IMR-90 (cell line): Measurements from ENCODE around the gene RETN. TPM values are rescaled to one million over a fixed set of nuclear protein-coding genes. Genes with fewer than 3 reads are reported as not detected.

Experiments
- ATAC-seq: fragments of 200-7000 bp; cut with Tn5 transposase; 2 replicates; pipeline ENCODE4 v1.9.1; 2020; ENCODE audit warnings: low read depth, mild to moderate bottlenecking, moderate library complexity
- BruUV-seq: library from RNA; stranded (reverse); fragments of 400-500 nt; replicated peaks from 2 replicates; lab custom pipeline; 2021; lab: Mats Ljungman, UMichigan
- CTCF ChIA-PET: fragments of 300-600 bp; formaldehyde crosslinking; extraction: SDS; loops from one replicate; lab custom pipeline; 2021; ENCODE audit warnings: antibody characterized with exemption; lab: Yijun Ruan, JAX
- POLR2A ChIA-PET: fragments of 300-600 bp; sonication (Branson Sonifier 250); formaldehyde crosslinking; loops from one replicate; lab custom pipeline; 2022; ENCODE audit warnings: antibody characterized with exemption; ENCODE audit not compliant: unreplicated experiment; lab: Charles Lee
- DNase-seq: peaks from one replicate; pipeline ENCODE4 v3.0.0; 2013
- H2AFZ ChIP-seq: replicated peaks from 2 replicates; pipeline ENCODE3; 2013; ENCODE audit warnings: low read length, mild to moderate bottlenecking; ENCODE audit not compliant: poor library complexity
- H2AK5ac ChIP-seq: 2 replicates; pipeline ENCODE4 v1.6.1; 2013; ENCODE audit warnings: low read depth, low read length, inconsistent platforms
- H2AK9ac ChIP-seq: replicated peaks from 2 replicates; pipeline ENCODE3; 2013; ENCODE audit warnings: mild to moderate bottlenecking, low read depth, low read length, moderate library complexity; ENCODE audit not compliant: poor library complexity
- H2BK120ac ChIP-seq: 2 replicates; pipeline ENCODE4 v1.6.1; 2013; ENCODE audit warnings: low read depth, low read length, inconsistent platforms
- H2BK15ac ChIP-seq: 3 replicates; pipeline ENCODE4 v1.6.1; 2013; ENCODE audit warnings: low read depth, low read length, inconsistent platforms
- H2BK20ac ChIP-seq: 2 replicates; pipeline ENCODE4 v1.6.1; 2013; ENCODE audit warnings: low read depth, mild to moderate bottlenecking, inconsistent platforms, low read length, moderate library complexity
- H2BK5ac ChIP-seq: 2 replicates; pipeline ENCODE4 v1.6.1; 2013; ENCODE audit warnings: mild to moderate bottlenecking, low read depth, low read length, inconsistent platforms; ENCODE audit not compliant: poor library complexity, severe bottlenecking
- H3K14ac ChIP-seq: replicated peaks from 2 replicates; pipeline ENCODE4 v1.6.1; 2013; ENCODE audit warnings: low read depth, low read length, inconsistent platforms
- H3K18ac ChIP-seq: 2 replicates; pipeline ENCODE4 v1.6.1; 2013; ENCODE audit warnings: low read depth, low read length, control low read depth
- H3K23ac ChIP-seq: 2 replicates; pipeline ENCODE4 v1.6.1; 2013; ENCODE audit warnings: low read depth, low read length, inconsistent platforms
- H3K27ac ChIP-seq: 2 replicates; pipeline ENCODE4 v1.5.1; 2013; ENCODE audit warnings: mild to moderate bottlenecking, control low read depth, low read length; ENCODE audit not compliant: insufficient read depth
- H3K27me3 ChIP-seq: 2 replicates; pipeline ENCODE4 v1.6.1; 2013; ENCODE audit warnings: low read length; ENCODE audit not compliant: control insufficient read depth, insufficient read depth
- H3K36me3 ChIP-seq: 2 replicates; pipeline ENCODE4 v1.6.1; 2013; ENCODE audit warnings: low read length, mixed read lengths; ENCODE audit not compliant: control insufficient read depth, insufficient read depth
- H3K4ac ChIP-seq: 2 replicates; pipeline ENCODE4 v1.6.1; 2013; ENCODE audit warnings: low read depth, low read length, inconsistent platforms
- H3K4me1 ChIP-seq: 2 replicates; pipeline ENCODE4 v1.6.1; 2013; ENCODE audit warnings: low read length, mixed read lengths; ENCODE audit not compliant: control insufficient read depth, insufficient read depth
- H3K4me2 ChIP-seq: 2 replicates; pipeline ENCODE4 v1.6.1; 2013; ENCODE audit warnings: low read depth, mild to moderate bottlenecking, control low read depth, low read length, moderate library complexity
- H3K4me3 ChIP-seq: 2 replicates; pipeline ENCODE4 v1.5.1; 2013; ENCODE audit warnings: low read depth, mild to moderate bottlenecking, control low read depth, low read length, moderate library complexity; ENCODE audit not compliant: insufficient read depth
- H3K56ac ChIP-seq: 2 replicates; pipeline ENCODE4 v1.6.1; 2013; ENCODE audit warnings: low read length, inconsistent platforms; ENCODE audit not compliant: insufficient read depth; ENCODE audit errors: extremely low read depth
- H3K79me1 ChIP-seq, 2 experiments: 2 replicates each; pipeline ENCODE4 v1.6.1; 2013; ENCODE audit warnings: low read length in 2 of 2, inconsistent platforms in 1 of 2, low read depth in 1 of 2
- H3K9ac ChIP-seq: 2 replicates; pipeline ENCODE4 v1.6.1; 2013; ENCODE audit warnings: low read depth, low read length, control low read depth
- H3K9me1 ChIP-seq: 2 replicates; pipeline ENCODE4 v1.6.1; 2013; ENCODE audit warnings: low read length, inconsistent platforms; ENCODE audit not compliant: insufficient read depth
- H3K9me3 ChIP-seq: 2 replicates; pipeline ENCODE4 v1.6.1; 2013; ENCODE audit warnings: low read length; ENCODE audit not compliant: control insufficient read depth, insufficient read depth
- H4K20me1 ChIP-seq: 2 replicates; pipeline ENCODE4 v1.6.1; 2013; ENCODE audit warnings: low read length, inconsistent platforms; ENCODE audit not compliant: insufficient read depth
- H4K5ac ChIP-seq: 2 replicates; pipeline ENCODE4 v1.6.1; 2013; ENCODE audit warnings: mild to moderate bottlenecking, low read depth, low read length, control low read depth
- H4K8ac ChIP-seq, 2 experiments: 2 replicates each; pipeline ENCODE4 v1.6.1; 2013; ENCODE audit warnings: low read depth in 2 of 2, low read length in 2 of 2, control low read depth in 1 of 2, inconsistent platforms in 1 of 2
- H4K91ac ChIP-seq: 2 replicates; pipeline ENCODE4 v1.6.1; 2013; ENCODE audit warnings: low read depth, low read length, inconsistent platforms; ENCODE audit not compliant: insufficient read depth
- BHLHE40 ChIP-seq: fragments of 150-350 bp; IDR thresholded peaks from 2 replicates; pipeline ENCODE4 v1.6.1; 2016; ENCODE audit warnings: mild to moderate bottlenecking, low read depth, low read length
- CEBPB ChIP-seq: IDR thresholded peaks from 2 replicates; pipeline ENCODE4 v1.6.1; 2012; ENCODE audit warnings: low read depth, low read length, improper control_type of control experiment
- CHD1 ChIP-seq: IDR thresholded peaks from 2 replicates; pipeline ENCODE4 v1.6.1; 2012; ENCODE audit warnings: low read depth, low read length, improper control_type of control experiment
- CTCF ChIP-seq: conservative IDR thresholded peaks from 2 replicates; pipeline ENCODE4 v1.5.1; 2012; ENCODE audit warnings: mild to moderate bottlenecking, low read depth, low read length, improper control_type of control experiment
- FOS ChIP-seq: fragments of 150-350 bp; IDR thresholded peaks from 2 replicates; pipeline ENCODE4 v1.6.1; 2016; ENCODE audit warnings: low read depth, low read length
- MAFK ChIP-seq: IDR thresholded peaks from 2 replicates; pipeline ENCODE4 v1.6.1; 2012; ENCODE audit warnings: low read depth, low read length, improper control_type of control experiment
- MAZ ChIP-seq: IDR thresholded peaks from 2 replicates; pipeline ENCODE4 v1.6.1; 2012; ENCODE audit warnings: low read depth, mild to moderate bottlenecking, low read length, improper control_type of control experiment, moderate library complexity, borderline replicate concordance
- MXI1 ChIP-seq: IDR thresholded peaks from 2 replicates; pipeline ENCODE4 v1.6.1; 2012; ENCODE audit warnings: low read depth, mild to moderate bottlenecking, low read length, moderate library complexity, borderline replicate concordance
- NFE2L2 ChIP-seq: fragments of 150-350 bp; IDR thresholded peaks from 2 replicates; pipeline ENCODE4 v1.6.1; 2016; ENCODE audit warnings: low read depth, mild to moderate bottlenecking, low read length
- POLR2A ChIP-seq: IDR thresholded peaks from 2 replicates; pipeline ENCODE4 v1.6.1; 2012; ENCODE audit warnings: mild to moderate bottlenecking, low read depth, low read length
- RAD21 ChIP-seq: IDR thresholded peaks from 2 replicates; pipeline ENCODE4 v1.6.1; 2012; ENCODE audit warnings: low read length, improper control_type of control experiment
- RCOR1 ChIP-seq: IDR thresholded peaks from 2 replicates; pipeline ENCODE4 v1.6.1; 2012; ENCODE audit warnings: mild to moderate bottlenecking, low read length, improper control_type of control experiment; ENCODE audit not compliant: insufficient replicate concordance
- RFX5 ChIP-seq: IDR thresholded peaks from 2 replicates; pipeline ENCODE4 v1.8.0; 2012; ENCODE audit warnings: low read depth, mild to moderate bottlenecking, low read length, moderate library complexity
- SMC3 ChIP-seq: fragments of 150-350 bp; IDR thresholded peaks from 2 replicates; pipeline ENCODE4 v1.6.1; 2016; ENCODE audit warnings: low read depth, mild to moderate bottlenecking, antibody characterized with exemption, low read length, moderate library complexity
- USF2 ChIP-seq: fragments of 150-350 bp; IDR thresholded peaks from 2 replicates; pipeline ENCODE4 v1.6.1; 2017; ENCODE audit warnings: mild to moderate bottlenecking, antibody characterized with exemption, low read length, low read depth
- WGBS, 2 experiments: methylation state at CpG; one replicate each; pipeline versions ENCODE4 v1.1.5 to v1.1.7; 2013; ENCODE audit warnings: missing lambda C conversion rate in 2 of 2; ENCODE audit not compliant: insufficient read length in 1 of 2; ENCODE audit errors: extremely low coverage in 2 of 2; 5-methylcytosine and 5-hydroxymethylcytosine counted together
- dilution Hi-C: fragments of 300-500 bp; cut with HindIII; formaldehyde crosslinking; loops from one replicate; pipeline ENCODE4 v1.14.3; 2018; ENCODE audit warnings: low sequenced_read_pairs; ENCODE audit not compliant: unreplicated experiment
- in situ Hi-C: fragments of 300-500 bp; cut with MboI; formaldehyde crosslinking; loops from 3 replicates; pipeline ENCODE4 v1.14.3; 2019; ENCODE audit warnings: low sequenced_read_pairs, inconsistent platforms, mixed read lengths
- intact Hi-C: fragments of 100-400 bp; cut with micrococcal nuclease; formaldehyde crosslinking; loops from 2 replicates; pipeline ENCODE4 v1.10.0; 2022
- polyA plus RNA-seq, 3 experiments: library from polyadenylated mRNA; depleted of rRNA; stranded (reverse); fragments of >200 nt; gene quantifications; 2 replicates each; pipeline ENCODE4 v1.2.3, GENCODE V29; 2012; ENCODE audit warnings: low replicate concordance in 1 of 3
- total RNA-seq: library from RNA; depleted of rRNA; stranded (reverse); fragments of >200 nt; gene quantifications from 2 replicates; pipeline ENCODE4 v1.2.3, GENCODE V29; 2012

Gene RETN
- total and polyA plus RNA-seq, 2 of the 4 experiments (the other 2 are of a cell fraction) = not detected

GRCh38 chr19:7623725-7624603 lies 44.9 kb upstream of the RETN start:
- no peak overlapping the region for H3K4me2 ChIP-seq
- no peaks in the 10 kb centered on the region for H3K9me3 ChIP-seq
- H2BK120ac ChIP-seq = no peak overlapping the region
- dilution Hi-C loops (no loop called here), intact Hi-C loops (no loop called here), in situ Hi-C loops (no loop called here)
- no peak overlapping the region for H3K4ac ChIP-seq
- H2AK5ac ChIP-seq = no peak overlapping the region
- H2AK9ac ChIP-seq = peak overlapping the region; percentile 16
- H2BK20ac ChIP-seq = no peak overlapping the region
- H3K79me1 ChIP-seq = peaks cover 3 to 38% of the 10 kb centered on the region in 2 experiments; a peak in 3 of 4 replicates
- no peak overlapping the region for H3K27ac ChIP-seq
- 0 out of 2 replicates have a peak, but pooled peaks cover 4% of the 10 kb centered on the region for H3K9me1 ChIP-seq
- H4K8ac ChIP-seq = no peak overlapping the region
- H2BK5ac ChIP-seq = no peak overlapping the region
- no peak overlapping the region for H2AFZ ChIP-seq
- H3K27me3 ChIP-seq = no peaks in the 10 kb centered on the region
- H3K9ac ChIP-seq = no peak overlapping the region
- no peak overlapping the region for H3K14ac ChIP-seq
- no peak overlapping the region for H3K56ac ChIP-seq
- H4K5ac ChIP-seq = no peak overlapping the region
- H4K91ac ChIP-seq = no peak overlapping the region
- peaks cover 49% of the 10 kb centered on the region for H3K36me3 ChIP-seq
- 89% methylated on average over 10 of the region's 39 CpGs; no CpG with 5 or more reads in 1 of the 2 experiments for WGBS, 2 experiments
- H3K18ac ChIP-seq = no peak overlapping the region
- no TSS peak for BruUV-seq
- ATAC-seq (no peak), DNase-seq (no peak)
- peaks cover 6% of the 10 kb centered on the region; the same call in 1 of the 2 replicates for H3K4me1 ChIP-seq
- ChIA-PET POLR2A (no interaction called here), CTCF (no interaction called here)
- no peak overlapping the region for H3K23ac ChIP-seq
- H4K20me1 ChIP-seq = peaks cover 5% of the 10 kb centered on the region; the same call in 1 of the 2 replicates
- H3K4me3 ChIP-seq = no peak overlapping the region
- no peak overlapping the region for H2BK15ac ChIP-seq
- TF ChIP-seq USF2 (no peak), CTCF (no peak), MXI1 (no peak), CEBPB (no peak), MAZ (no peak), RFX5 (no peak), RCOR1 (no peak), NFE2L2 (no peak), FOS (no peak), RAD21 (no peak), POLR2A (no peak), MAFK (no peak), CHD1 (no peak), BHLHE40 (no peak), SMC3 (no peak)
